ENCODE results near the gene USP14.

The USP14 gene

DNA sequence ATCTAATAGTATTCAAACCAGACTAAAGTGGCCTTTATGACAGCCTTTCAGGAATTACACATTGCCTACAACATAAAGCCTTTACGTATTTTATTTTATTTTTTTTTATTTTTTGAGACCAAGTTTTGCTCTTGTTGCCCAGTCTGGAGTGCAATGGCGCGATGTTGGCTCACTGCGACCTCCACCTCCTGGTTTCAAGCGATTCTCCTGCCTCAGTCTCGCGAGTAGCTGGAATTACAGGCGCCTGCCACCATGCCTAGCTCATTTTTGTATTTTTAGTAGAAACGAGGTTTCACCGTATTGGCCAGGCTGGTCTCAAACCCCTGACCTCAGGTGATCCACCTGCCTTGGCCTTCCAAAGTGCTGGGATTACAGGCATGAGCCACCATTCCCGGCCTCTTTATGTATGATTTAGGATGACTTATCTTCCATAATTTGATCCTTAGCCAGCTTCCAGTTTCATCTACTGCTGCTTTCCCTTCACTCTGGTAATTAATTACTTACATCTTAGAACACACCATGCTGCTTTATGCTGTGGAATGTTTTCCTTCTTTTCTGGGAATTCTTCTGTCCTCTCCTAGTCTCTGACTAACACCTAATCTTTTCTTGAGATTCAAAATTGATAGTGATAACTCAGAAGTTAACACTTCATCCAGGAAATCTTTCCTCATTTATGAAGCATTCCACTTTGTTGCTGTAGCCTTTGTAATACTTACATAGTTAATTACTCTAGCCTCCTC is 2.6 kb downstream of the USP14 start:
- DNase-seq, result no peak

DNA sequence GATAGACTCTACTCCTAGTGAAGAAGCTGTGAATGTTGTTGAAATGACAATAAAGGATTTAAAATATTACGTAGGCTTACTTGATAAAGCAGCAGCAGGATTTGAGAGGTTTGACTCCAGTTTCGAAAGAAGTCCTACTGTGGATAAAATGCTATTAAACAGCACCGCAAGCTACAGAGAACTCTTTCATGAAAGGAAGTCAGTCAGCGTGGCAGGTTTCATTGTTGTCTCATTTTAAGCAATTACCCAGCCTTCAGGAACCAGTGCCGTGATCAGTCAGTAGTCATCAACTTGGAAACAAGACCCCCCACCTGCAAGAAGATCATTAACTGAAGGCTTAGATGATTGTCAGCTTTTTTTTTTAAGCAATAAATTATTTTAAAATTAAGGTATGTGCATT is 14.0 kb downstream of the USP14 start:
- DNase-seq, result no peak

DNA sequence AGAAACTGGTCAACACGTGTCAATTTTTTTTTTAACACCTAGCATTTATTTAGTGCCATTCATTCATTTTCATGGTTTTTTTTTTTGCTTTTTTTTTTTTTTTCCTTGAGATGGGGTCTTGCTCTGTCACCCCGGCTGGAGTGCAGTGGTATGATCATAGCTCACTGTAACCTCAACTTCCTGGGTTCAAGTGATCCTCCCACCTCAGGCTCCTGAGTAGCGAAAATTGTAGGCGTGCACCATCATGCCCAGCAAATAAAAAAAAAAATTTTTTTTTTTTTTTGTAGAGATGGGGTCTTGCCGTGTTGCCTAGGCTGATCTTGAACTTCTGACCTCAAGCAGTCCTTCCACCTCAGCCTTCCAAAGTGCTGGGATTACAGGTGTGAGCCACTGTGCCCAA is 21.1 kb downstream of the USP14 start:
- no peak for DNase-seq

DNA sequence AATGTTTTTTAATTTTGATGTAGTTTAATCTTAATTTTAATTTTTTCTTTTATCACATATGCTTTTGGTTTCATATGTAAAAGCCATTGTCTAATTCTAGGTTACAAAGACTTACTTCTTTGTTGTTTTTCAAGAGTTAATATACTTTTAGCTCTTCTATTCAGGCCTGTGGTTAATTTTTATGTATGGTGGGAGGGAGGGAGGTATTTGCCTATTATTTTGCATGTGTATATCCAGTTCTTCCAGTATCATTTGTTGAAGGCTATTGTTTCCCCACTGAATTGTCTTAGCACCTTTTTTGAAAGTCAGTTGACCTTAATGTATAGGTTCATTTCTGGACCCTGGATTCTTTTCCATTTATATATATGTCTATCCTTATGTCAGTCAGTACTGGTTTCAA is 23.4 kb downstream of the USP14 start:
- no peak for DNase-seq

DNA sequence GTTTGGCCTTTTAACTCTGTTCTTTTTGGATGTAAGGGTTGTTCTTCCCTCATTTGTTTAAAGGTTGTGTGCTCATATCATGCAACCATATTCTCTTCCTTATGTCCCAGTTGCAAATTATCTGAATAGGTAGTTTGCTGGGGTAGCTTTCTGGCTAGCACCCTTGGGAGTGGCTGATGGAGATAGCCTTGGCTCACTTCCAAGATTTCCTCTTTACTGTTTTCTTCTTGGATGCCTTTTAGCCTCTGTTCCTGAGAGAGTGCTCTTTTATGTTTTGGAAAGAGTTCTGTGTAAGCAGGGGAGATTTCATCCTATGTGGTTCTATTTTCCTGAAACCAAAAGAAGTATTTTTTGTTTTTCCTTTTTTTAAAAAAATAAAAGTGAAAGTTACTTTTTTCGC is 25.4 kb downstream of the USP14 start:
- DNase-seq, result no peak

DNA sequence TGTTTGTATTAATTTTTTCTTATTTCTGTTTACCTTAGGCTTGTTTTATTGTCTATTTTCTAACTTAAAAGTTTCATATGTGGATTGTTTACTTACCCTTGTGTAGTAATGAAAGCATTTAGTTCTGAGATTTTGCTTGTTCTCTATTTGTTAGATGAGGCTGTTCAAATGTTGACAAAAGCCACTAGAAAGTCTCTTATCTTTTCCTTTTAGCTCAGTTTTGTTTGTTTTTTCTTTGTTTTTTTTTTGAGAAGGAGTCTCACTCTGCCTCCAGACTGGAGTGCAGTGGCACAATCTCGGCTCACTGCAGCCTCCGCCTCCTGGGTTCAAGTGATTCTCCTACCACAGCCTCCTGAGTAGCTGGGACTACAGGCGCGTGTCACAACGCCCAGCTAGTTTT is 30.9 kb downstream of the USP14 start:
- DNase-seq, result no peak

DNA sequence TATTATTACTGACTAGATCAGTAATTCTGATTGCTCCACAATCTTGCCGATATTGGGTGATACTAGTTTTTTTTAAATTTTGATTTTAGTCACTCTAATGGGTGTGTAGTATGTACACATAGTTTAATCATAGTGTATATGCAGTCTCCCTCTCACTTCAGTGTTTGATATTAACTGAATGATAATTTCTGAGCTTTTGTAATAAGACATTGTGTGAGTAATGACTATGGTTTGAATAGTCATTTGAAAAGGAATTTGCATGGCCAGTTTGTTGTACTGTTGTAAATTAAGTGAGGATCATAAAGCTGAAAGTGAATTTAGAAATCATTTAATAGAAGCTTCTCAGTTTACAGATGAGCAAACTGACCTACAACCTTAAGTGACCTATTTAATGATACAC is 33.4 kb downstream of the USP14 start:
- DNase-seq, result no peak

DNA sequence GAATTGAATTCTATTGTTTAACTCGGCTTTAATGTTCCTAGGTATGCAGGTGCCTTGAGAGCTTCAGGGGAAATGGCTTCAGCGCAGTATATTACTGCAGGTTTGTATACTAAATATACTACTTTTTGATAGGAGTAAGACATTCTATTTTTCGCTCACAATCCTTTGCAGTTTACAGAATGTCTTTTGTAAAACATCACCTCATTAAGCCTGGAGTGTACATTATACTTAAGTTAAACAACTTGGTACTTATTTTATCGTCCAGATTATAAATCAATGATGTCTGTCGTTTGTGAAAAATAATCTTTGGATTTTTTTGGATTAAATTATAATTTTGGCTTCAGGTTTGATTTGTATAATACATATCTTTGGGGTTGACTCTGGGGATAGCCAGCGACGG is 34.4 kb downstream of the USP14 start:
- DNase-seq, result no peak

DNA sequence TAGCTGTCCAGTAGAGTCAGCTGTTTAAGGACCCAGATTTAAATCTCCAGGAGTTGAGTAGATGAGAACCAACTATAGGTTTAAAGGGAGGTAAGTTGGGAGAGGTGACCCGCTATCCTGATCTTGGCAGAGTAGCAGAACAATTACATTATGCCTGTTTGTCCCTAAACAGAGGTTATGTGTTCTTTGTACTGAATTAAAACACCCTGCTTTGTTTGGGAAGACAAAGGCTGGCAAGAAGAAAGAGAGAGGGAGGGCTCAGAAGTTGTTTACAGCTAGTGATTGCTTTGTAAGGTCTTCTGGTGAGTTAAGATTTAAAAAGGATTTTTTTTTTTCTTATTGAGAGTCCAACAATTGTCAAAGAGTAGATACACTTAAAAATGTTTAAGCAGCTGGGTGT is 37.3 kb downstream of the USP14 start:
- DNase-seq, result no peak

DNA sequence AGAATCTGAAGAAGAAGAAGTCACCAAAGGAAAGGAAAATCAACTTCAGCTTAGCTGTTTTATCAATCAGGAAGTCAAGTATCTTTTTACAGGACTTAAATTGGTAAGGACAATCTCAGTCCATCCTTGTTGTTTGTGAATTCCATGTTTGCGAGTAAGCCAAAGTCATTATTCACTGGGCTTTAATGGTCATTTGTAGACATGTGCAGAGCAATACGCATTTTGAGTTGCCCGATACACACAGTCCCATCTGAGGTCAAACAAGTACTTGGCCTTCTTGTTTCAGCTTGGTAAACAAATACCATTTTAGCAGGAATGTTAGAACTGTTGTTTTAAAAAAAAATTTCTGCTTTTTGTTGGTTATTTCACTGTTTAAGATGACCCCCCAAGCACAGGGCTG is 40.9 kb downstream of the USP14 start:
- DNase-seq, result no peak

DNA sequence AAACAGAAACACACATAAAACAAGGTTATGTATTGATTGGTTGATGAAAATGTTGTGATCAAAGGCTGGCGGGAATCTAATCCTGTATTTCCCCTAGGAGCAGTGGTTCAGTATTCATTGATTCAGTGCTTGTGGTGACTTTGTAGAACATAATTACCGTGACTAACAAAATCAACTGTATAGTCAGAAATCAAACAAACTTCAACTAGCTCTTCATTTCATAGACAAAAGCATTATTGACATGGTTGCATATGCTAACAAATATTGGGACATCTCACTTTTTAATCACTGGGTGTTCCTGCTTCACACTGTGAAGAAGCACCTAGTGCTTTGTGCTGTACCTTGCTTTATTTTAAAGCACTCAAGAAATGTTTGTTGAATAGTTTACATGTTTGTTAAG is 41.4 kb downstream of the USP14 start:
- DNase-seq, result no peak

DNA sequence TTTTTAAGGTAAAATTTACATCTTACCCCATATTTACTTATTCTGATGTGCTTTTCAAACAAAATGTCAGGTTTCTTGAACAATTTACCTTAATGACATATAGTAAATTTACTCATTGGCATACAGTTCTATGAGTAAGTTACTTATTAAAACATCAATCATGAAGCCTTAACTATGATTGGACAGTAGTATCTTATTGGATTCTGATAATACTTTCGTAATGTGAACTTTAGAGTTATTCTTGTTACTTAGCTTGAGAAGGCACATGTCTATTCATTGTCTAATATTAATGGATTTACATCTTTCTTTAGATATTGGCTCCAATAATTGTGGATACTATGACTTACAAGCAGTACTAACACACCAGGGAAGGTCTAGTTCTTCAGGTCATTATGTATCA is 51.7 kb downstream of the USP14 start:
- DNase-seq, result no peak

DNA sequence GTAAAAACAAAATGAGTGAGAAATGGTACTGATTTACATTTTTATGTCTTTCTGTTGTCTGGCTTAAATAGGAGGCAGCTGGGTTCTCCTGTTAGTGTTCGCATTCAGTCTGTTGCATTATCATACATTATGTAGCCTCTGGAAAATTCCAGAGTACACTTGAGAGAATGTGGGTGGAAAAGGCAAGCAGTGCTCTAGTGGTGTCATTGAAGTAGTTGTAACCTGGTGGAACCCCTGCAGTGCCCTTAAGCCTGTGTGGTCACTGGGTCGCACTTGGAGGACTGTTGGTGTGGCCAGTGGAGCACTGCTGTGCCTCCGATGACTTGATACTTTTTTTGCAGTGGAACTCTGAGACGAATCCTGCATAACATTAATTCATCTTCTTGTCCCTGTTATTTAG is 52.4 kb downstream of the USP14 start:
- no peak for DNase-seq

DNA sequence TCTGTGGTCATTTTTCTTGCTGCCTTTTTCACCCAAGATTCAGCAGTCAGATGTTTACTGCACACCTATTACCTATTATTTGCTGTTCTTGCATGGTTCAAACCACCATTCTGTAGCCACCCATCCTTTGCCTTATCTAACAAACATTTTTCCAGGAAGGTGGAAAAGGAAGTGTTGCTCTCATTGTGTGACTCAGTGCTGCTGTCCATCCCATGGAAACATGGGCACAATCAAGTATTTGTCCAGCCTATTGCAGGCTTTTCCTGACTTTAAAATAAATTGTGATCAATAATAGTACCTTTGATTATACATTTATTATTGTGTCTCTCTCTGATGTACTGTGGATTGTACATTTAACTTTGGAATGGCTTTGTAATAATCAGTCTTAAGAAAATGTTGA is 53.2 kb downstream of the USP14 start:
- DNase-seq, result no peak

DNA sequence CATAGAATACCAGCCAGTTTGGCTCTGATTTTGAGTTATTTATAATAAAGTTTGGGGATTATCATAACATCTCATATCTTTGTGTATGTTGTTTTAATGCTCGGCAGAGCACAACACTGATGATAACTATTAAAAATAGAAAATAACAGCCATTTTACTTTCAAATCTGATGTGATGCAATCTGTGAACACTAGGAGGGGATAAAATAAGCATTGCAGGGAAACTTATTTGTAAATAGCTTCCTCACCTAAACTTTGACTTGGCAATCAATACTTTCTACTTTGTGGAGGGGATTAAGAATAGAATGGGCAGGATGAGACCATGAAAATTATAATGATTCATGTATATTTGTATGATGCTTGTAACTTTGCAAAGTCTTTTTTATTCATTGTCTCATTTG is 54.4 kb downstream of the USP14 start:
- DNase-seq, result no peak

DNA sequence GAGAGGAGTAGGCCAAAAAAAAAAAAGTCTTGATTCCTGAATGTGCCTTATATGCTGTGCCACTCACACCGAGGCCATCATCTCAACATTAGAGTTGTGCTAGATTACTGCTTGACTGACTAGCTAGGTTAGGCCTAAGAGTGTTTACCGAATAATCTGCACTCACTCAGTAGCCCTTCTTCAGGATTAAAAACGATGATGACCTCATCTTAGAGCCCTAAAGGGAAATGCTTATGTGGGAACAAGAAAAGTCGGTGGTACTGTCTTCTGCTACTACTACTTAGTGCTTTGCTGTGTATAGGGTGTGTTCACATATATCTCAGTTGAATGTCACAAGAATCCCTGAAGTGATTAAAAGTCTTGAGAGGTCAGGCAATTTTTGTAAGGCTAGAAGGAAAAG is 55.1 kb downstream of the USP14 start:
- no peak for DNase-seq

DNA sequence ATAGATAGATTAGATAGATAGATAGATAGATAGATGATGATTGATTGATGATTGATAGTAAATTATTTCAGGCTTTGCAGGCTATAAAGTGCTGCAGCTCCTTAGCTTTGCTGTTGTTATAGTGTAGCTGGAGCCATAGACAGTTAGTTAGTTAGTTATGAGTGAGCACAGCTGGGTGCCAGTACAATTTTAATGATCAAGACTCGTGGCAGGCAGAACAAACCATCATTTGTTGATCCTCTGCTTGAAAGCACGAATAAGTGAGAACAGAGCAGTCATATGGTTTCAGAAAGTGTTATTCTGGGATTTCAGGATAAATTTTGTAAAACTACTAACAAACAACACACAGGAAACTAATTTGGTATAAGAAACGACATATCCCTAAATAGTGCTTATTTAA is 55.6 kb downstream of the USP14 start:
- no peak for DNase-seq

DNA sequence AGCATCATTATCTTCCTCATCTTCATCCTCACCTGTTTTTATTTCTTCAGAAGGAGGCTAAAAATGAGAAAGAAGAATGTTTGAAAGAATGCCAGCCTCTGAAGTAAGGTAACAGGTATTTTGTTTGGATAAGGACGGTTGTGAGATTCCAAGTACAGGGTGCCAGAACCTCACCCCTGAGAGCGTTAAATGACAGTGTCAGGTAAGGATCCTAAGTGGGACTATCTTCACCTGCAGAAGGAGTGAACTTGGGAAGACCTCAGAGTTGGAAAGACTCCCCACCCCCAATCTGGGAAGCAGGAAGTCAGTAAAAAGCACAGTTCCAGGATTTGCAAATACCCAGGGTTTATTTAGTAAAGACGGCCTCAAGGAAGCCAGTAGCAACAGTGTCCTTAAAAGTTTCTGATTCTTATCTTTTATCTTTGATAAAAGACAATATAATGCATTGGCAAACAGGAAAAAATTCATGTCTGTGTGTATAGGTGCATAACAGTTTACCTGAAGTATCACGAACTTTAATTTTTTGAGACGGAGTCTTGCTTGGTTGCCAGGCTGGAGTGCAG is 57.2 kb downstream of the USP14 start:
- no peak for DNase-seq

DNA sequence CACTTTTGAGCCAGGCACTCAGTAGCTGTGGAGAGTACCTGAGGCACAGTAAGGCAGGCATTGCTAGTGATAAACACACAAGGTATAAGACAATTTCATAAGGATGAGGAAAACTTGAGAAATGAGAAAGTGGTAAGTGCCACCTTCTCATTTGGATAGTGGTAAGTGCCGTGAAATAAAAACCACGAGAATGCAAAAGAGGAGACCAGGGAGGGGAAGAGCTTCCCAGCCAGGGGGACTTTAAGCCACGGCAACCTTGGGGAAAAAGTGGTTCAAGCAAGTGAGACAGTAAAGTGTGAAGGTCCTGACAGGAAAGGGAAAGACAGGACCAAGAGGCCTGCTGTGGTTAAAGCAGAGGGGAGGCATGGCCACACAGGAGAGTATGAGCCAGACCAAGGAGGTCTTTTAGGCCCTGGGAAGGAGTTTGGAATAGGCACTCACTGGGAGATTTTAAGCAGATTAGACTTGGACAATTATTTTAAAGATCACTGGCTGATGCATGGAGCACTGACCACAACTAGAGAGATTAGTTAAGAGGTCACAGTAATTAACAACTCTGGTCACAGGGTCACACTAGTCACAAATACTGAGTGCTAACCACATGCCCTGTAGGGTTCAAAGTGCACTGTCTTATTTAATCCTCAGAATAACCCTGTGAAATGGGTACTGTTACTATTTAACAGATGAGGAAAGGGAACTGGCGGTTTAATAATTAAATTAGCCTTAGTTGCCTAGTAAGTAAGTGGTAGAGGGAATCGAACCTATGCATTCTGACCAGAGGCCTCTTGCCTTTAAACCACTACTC is 59.4 kb downstream of the USP14 start:
- no peak for DNase-seq

DNA sequence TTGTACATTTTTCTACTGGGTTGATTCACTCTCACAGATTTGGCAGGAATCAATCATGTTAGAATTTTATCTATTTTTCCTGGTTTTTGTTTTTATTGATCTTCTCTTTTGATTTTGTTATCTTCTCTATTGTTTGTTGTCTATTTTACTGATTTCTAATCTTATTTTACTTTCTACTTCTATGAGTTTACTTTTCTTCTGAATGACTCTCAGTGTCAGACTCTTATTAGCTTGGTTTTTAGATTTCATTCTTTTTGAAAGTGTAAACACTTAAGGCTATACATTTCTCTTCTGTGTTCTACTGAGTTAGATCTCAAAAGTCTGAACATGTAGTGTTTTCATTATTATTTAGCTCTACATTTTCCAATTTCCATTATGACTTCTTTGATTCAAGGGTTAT is 62.4 kb downstream of the USP14 start:
- no peak for DNase-seq

DNA sequence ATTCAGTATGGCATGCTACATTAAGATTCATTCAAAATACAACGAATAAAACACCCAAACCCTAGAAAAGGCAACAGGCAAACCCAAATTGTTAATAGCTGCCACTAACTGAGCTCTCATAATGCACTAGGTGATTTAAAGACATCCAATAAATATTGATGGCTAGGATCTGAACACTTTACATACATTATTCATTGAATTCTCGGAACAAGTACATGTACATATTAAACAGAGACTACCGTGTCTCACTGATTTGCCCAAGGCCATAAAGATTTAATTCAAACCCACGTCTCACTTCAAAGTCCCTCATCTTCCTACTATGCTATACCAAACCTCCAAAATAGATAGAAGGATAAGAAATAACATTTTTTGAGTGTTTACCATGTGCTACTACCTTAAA is 67.4 kb downstream of the USP14 start:
- DNase-seq, result no peak

DNA sequence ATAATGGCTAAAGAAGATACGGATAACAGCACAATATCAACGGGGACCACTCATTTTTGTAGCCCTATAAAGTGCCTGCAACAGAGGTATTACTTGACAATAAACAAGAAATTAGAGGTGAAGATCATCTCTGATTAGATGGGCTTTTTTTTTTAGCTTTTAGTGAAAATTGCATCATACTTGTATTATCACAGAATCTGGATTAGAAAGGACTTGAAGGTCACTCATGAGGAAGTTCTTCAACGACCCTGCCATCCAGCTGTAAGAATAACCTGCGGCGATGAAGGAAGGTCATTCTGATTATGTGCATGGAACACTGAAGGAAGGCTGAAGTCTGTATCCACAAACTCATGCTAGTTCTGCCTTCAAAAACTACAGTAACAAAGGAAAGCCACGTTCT is 69.0 kb downstream of the USP14 start:
- DNase-seq, result no peak

DNA sequence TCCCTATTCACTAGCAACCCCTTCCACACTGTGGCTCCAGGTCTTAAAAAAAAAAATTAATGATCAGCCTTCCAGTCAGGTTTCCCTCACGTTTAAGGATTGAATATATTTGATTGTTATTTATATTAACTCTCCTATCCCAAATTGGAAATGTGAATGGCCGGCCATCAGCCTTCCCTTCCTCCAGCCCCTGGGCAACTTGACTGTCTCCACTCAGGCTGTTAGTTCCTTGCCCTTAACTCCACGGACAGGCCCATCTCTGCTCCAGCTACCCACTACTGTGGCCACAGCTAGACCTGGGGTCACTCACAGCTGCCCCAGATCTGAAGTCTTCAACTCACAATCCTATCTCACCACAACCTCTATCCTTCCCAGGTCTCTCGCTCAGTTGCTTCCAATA is 69.5 kb downstream of the USP14 start:
- DNase-seq, result no peak

DNA sequence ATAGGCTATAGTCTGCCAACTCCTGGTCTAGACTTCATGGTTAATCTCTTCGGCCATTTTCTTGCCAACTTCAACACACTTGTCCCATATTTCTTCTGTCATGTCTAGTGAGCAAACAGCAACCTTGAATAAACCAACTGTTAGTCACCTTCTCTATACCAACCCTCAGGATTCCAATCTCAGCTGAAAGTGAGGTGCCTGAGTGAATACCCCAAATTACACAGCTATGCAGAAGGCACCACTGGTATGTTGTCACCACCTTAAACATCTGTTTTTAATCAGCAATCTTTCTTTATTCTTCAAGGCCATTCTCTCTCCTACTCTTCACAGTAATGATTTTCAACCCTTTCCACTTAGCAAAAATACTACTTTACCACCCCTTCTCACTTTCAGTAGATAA is 70.2 kb downstream of the USP14 start:
- no peak for DNase-seq

DNA sequence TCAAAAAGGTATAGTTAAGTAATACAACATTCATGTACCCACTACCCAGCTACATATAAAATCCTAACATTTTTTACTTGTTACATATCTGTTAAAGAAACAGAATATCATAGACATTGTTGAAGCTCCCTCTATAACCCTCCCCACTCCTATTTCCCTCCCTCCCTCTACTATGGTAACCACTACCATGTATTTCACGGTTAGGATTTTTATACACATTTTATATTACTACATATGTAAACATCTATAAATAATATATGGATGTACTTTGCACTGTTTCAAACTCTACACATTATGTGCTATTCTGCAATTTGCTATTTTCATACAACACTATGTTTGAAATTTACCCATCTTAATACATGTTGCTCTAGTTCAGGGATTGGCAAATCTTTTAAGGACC is 73.2 kb downstream of the USP14 start:
- DNase-seq, result no peak

All from stimulated activated naive CD4-positive, alpha-beta T cell (primary cell).